WTC11 (cell line): ENCODE data around the gene CPXM2. TPM values are rescaled to one million over a fixed set of nuclear protein-coding genes. Genes with fewer than 3 reads are reported as not detected.

Source experiments
- ATAC-seq: fragments of 200-7000 bp; cut with Tn5 transposase; 2 replicates; pipeline ENCODE4 v1.10.0; 2021; ENCODE audit warnings: mild to moderate bottlenecking, moderate library complexity
- Bru-seq: library from RNA; stranded (reverse); fragments of 400-500 nt; gene quantifications from one replicate; lab custom pipeline; 2021; lab: Mats Ljungman, UMichigan
- CTCF ChIA-PET: fragments of 300-600 bp; sonication (Branson Sonifier 250); formaldehyde crosslinking; loops from one replicate; lab custom pipeline; 2021; ENCODE audit warnings: antibody characterized with exemption; lab: Charles Lee
- POLR2A ChIA-PET: fragments of 350-600 bp; sonication (Branson Sonifier 250); formaldehyde crosslinking; loops from one replicate; lab custom pipeline; 2021; ENCODE audit warnings: antibody characterized with exemption; lab: Charles Lee
- DNase-seq: peaks from one replicate; pipeline ENCODE4 v3.0.0; 2021; ENCODE audit warnings: low spot score
- H3K27ac Mint-ChIP-seq: 2 replicates; pipeline ENCODE4 v1.8.0; 2021; ENCODE audit warnings: mixed read lengths
- H3K27me3 Mint-ChIP-seq: 2 replicates; pipeline ENCODE4 v1.8.0; 2021; ENCODE audit warnings: low read depth, mild to moderate bottlenecking, moderate library complexity, mixed read lengths
- H3K36me3 Mint-ChIP-seq: 2 replicates; pipeline ENCODE4 v1.8.0; 2021; ENCODE audit warnings: mixed read lengths
- H3K4me1 Mint-ChIP-seq: 2 replicates; pipeline ENCODE4 v1.8.0; 2022; ENCODE audit warnings: mixed read lengths
- H3K4me3 Mint-ChIP-seq: 2 replicates; pipeline ENCODE4 v1.8.0; 2021; ENCODE audit warnings: mild to moderate bottlenecking, moderate library complexity, mixed read lengths
- H3K9me3 Mint-ChIP-seq: 2 replicates; pipeline ENCODE4 v1.8.0; 2021; ENCODE audit warnings: mixed read lengths
- ELF4 ChIP-seq: sonication (generic); formaldehyde crosslinking; IDR thresholded peaks from 2 replicates; pipeline ENCODE4 v1.8.1; 2022; ENCODE audit warnings: low read depth, mild to moderate bottlenecking, moderate library complexity, missing genetic modification reagents
- EMX1 ChIP-seq: fragments of 250-450 bp; sonication (Bioruptor Pico); IDR thresholded peaks from 2 replicates; pipeline ENCODE4 v1.8.0; 2021; ENCODE audit warnings: mild to moderate bottlenecking
- HMGXB4 ChIP-seq: sonication (generic); formaldehyde crosslinking; IDR thresholded peaks from 2 replicates; pipeline ENCODE4 v1.8.1; 2023; ENCODE audit warnings: mild to moderate bottlenecking, moderate library complexity, missing genetic modification reagents
- MYBL2 ChIP-seq: sonication (generic); formaldehyde crosslinking; IDR thresholded peaks from 2 replicates; pipeline ENCODE4 v1.8.1; 2023; ENCODE audit warnings: mild to moderate bottlenecking, moderate library complexity, missing genetic modification reagents
- NFATC4 ChIP-seq: fragments of 250-450 bp; sonication (Bioruptor Pico); IDR thresholded peaks from 2 replicates; pipeline ENCODE4 v1.9.0; 2021; ENCODE audit warnings: mild to moderate bottlenecking
- NFE2L1 ChIP-seq: sonication (generic); formaldehyde crosslinking; IDR thresholded peaks from 2 replicates; pipeline ENCODE4 v1.8.1; 2023; ENCODE audit warnings: missing genetic modification reagents
- NR3C1 ChIP-seq: sonication (generic); formaldehyde crosslinking; conservative IDR thresholded peaks from 2 replicates; pipeline ENCODE4 v1.8.1; 2023; ENCODE audit warnings: low read depth, mild to moderate bottlenecking, missing genetic modification reagents
- PRRX2 ChIP-seq: fragments of 250-450 bp; sonication (Bioruptor Pico); IDR thresholded peaks from 2 replicates; pipeline ENCODE4 v1.8.0; 2021; ENCODE audit warnings: mild to moderate bottlenecking
- RORB ChIP-seq: fragments of 250-450 bp; sonication (Bioruptor Pico); IDR thresholded peaks from 2 replicates; pipeline ENCODE4 v1.9.0; 2021; ENCODE audit warnings: mild to moderate bottlenecking
- ZNF121 ChIP-seq: sonication (generic); formaldehyde crosslinking; IDR thresholded peaks from 2 replicates; pipeline ENCODE4 v1.8.0; 2023; ENCODE audit warnings: missing genetic modification reagents
- ZNF219 ChIP-seq: sonication (generic); formaldehyde crosslinking; IDR thresholded peaks from 2 replicates; pipeline ENCODE4 v1.8.0; 2023; ENCODE audit warnings: missing genetic modification reagents, mild to moderate bottlenecking, borderline replicate concordance
- ZNF423 ChIP-seq: fragments of 250-450 bp; sonication (Bioruptor Pico); IDR thresholded peaks from 2 replicates; pipeline ENCODE4 v2.1.2; 2022; ENCODE audit warnings: mild to moderate bottlenecking, moderate library complexity
- long read RNA-seq, 3 experiments: library from RNA in 1 of 3; library from capped mRNA in 1 of 3; library from polyadenylated mRNA in 1 of 3; unstranded in 2 of 3; stranded (forward) in 1 of 3; transcript quantifications; one replicate each; pipeline ENCODE4 v2.0.0, GENCODE V29; 2021
- total RNA-seq: library from RNA; stranded (reverse); gene quantifications from 3 replicates; pipeline ENCODE4 v1.2.3, GENCODE V29; 2021
- TF ChIP-seq, protein P1 (sequence below): sonication (generic); formaldehyde crosslinking; IDR thresholded peaks from 2 replicates; pipeline ENCODE4 v1.8.1; 2023; ENCODE audit warnings: mild to moderate bottlenecking, missing genetic modification reagents, moderate library complexity
- TF ChIP-seq, protein P2 (sequence below): sonication (generic); formaldehyde crosslinking; IDR thresholded peaks from 2 replicates; pipeline ENCODE4 v1.8.1; 2023; ENCODE audit warnings: mild to moderate bottlenecking, missing genetic modification reagents
- TF ChIP-seq, protein P3 (sequence below): sonication (generic); formaldehyde crosslinking; IDR thresholded peaks from 2 replicates; pipeline ENCODE4 v1.8.0; 2023; ENCODE audit warnings: missing genetic modification reagents
- TF ChIP-seq, protein P4 (sequence below): sonication (generic); formaldehyde crosslinking; IDR thresholded peaks from 2 replicates; pipeline ENCODE4 v1.8.0; 2022; ENCODE audit warnings: mild to moderate bottlenecking, missing genetic modification reagents
- TF ChIP-seq, protein P5 (sequence below): sonication (generic); formaldehyde crosslinking; IDR thresholded peaks from 2 replicates; pipeline ENCODE4 v1.8.0; 2022; ENCODE audit warnings: mild to moderate bottlenecking, missing genetic modification reagents

Gene CPXM2
- total RNA-seq (3.4 to 4.8 TPM (median 4.7 TPM) in 3 replicates), Bru-seq, nascent RNA (percentile 38 among the genes with signal in this experiment)
- long read RNA-seq, experiment 1, transcript CPXM2-201 (14 exons, 3,554 nt) = major isoform, 7 of 16 reads
- long read RNA-seq, experiment 1, partial matches to known transcripts = 2 of 16 reads
- long read RNA-seq, experiment 1, other reads (novel, unspliced or antisense) = 7 of 16 reads
- long read RNA-seq, experiment 2, partial matches to known transcripts = 0 of 8 reads
- long read RNA-seq, experiment 2, other reads (novel, unspliced or antisense) = 6 of 8 reads
- long read RNA-seq, experiment 3, partial matches to known transcripts = 1 of 1 reads
- long read RNA-seq, experiment 3, other reads (novel, unspliced or antisense) = 0 of 1 reads

DNA sequence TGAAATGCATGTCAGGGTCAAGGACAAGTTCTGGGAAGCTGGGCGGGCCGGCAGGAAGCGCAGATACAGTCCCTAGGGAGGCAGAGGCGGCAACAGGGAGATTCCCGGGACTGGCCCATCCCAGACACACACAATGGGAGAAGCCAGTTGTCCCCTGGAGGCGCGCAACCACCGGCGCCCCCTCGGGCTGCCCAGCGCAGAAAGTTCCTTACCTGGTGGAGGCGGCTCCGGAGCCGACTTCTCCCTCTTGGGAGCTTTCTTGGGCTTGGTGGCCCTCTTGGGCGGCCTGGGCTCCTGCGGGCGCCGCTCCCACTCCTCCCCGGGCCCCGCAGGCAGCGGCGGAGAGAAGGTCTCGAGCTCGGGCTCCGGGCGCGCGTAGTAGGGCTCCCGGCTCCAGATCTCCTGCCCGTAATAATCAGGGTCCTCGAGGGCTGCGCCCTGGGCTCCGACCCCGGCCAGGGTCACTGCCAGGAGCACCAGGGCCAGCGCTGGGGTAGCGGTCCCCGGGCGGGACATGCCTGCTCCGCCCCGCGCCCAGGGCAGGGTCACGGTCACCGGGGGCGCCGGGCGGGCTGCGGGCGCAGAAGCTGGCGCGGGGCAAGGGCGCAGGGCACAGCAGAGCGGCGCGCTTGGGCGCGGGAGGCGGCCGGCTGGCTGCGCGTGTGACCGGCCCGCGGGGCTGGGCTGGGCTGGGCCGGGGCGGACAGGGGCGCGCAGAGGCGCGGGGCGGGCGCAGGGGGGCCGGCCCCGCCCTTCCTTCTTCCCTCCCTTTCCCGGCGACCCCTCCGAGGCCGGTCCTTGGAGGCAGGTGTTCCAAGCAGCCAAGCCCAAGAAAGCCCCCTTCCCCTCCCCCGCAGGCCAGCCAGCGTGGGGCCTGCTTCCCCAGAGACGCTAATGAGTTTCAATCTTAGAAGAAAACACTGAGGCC is at the start of gene CPXM2:
CPXM2 (minus strand) TSS at position 664 of the 928 bp plus-strand sequence; CDS start at position 516, 148 bp downstream.
- peak; percentile 63 for DNase-seq
- Mint-ChIP-seq H3K4me1 (peaks cover 18% of the 10 kb centered on the region), H3K36me3 (no peaks in the 10 kb centered on the region), H3K27ac (no peak within 1 kb of the TSS), H3K4me3 (peak within 1 kb of the TSS; percentile 68), H3K9me3 (no peaks in the 10 kb centered on the region), H3K27me3 (peaks cover 29% of the 10 kb centered on the region)
- POLR2A ChIA-PET = no interaction called here
- CTCF ChIA-PET = interaction anchor here (0.8 to 1.7 kb wide), 6 partner anchors 10 to 498 kb away, joined by 3 to 5 read pairs (median 3); no protein-coding TSS in a partner anchor
- ATAC-seq = peak; percentile 80
- TF ChIP-seq NR3C1 = no peak
- peak; percentile 25; the same call in 1 of the 2 replicates for TF ChIP-seq HMGXB4 (CRISPR knock-in tag)
- peak; percentile 30; the same call in 1 of the 2 replicates for TF ChIP-seq MYBL2
- TF ChIP-seq, all 79 proteins: peak for 2

- ATAC-seq (no peak), DNase-seq (no peak)
- Mint-ChIP-seq H3K9me3 (peaks cover 16% of the 10 kb centered on the region), H3K4me3 (no peak overlapping the region), H3K4me1 (peaks cover 13% of the 10 kb centered on the region), H3K27me3 (peaks cover 5% of the 10 kb centered on the region; the same call in 1 of the 2 replicates), H3K36me3 (no peaks in the 10 kb centered on the region; the same call in 1 of the 2 replicates), H3K27ac (no peak overlapping the region)
- TF ChIP-seq, protein P1, sequence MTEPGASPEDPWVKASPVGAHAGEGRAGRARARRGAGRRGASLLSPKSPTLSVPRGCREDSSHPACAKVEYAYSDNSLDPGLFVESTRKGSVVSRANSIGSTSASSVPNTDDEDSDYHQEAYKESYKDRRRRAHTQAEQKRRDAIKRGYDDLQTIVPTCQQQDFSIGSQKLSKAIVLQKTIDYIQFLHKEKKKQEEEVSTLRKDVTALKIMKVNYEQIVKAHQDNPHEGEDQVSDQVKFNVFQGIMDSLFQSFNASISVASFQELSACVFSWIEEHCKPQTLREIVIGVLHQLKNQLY = no peak
- TF ChIP-seq NFATC4 (CRISPR knock-in tag) = no peak
- TF ChIP-seq MYBL2 = no peak
- TF ChIP-seq, protein P2, sequence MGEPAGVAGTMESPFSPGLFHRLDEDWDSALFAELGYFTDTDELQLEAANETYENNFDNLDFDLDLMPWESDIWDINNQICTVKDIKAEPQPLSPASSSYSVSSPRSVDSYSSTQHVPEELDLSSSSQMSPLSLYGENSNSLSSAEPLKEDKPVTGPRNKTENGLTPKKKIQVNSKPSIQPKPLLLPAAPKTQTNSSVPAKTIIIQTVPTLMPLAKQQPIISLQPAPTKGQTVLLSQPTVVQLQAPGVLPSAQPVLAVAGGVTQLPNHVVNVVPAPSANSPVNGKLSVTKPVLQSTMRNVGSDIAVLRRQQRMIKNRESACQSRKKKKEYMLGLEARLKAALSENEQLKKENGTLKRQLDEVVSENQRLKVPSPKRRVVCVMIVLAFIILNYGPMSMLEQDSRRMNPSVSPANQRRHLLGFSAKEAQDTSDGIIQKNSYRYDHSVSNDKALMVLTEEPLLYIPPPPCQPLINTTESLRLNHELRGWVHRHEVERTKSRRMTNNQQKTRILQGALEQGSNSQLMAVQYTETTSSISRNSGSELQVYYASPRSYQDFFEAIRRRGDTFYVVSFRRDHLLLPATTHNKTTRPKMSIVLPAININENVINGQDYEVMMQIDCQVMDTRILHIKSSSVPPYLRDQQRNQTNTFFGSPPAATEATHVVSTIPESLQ (CRISPR knock-in tag) = no peak
- TF ChIP-seq ELF4 (CRISPR knock-in tag) = no peak
- no peak for TF ChIP-seq EMX1
- TF ChIP-seq, protein P3, sequence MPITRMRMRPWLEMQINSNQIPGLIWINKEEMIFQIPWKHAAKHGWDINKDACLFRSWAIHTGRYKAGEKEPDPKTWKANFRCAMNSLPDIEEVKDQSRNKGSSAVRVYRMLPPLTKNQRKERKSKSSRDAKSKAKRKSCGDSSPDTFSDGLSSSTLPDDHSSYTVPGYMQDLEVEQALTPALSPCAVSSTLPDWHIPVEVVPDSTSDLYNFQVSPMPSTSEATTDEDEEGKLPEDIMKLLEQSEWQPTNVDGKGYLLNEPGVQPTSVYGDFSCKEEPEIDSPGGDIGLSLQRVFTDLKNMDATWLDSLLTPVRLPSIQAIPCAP = no peak
- ChIA-PET CTCF (interaction anchor here (1.2 kb wide), 1 partner anchor 173 kb away, joined by 3 read pairs; no protein-coding TSS in a partner anchor), POLR2A (no interaction called here)
Observed at GRCh38 chr10:123939591-123939990, 48.0 kb upstream of the CPXM2 start.

DNA sequence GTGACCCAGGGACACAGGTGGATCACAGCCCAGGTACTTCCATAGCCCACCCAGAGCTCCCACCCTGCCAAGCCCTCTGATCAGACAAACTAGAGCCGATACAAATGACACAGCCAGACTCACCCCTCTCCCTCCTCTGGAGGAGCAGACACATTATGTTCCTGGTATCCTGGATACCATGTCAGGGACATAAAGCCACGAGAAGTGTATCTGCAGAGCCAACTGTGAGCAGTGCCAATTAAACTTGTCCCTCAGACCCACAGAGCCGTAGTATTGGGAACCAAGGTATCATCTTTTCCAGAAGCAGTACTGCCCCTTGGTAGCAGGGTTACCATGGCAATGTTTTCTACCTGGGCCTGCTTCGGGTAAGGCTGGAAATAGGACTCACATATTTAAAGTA is 47.3 kb upstream of the CPXM2 start:
- ChIA-PET POLR2A (no interaction called here), CTCF (no interaction called here)
- H3K36me3 Mint-ChIP-seq = no peaks in the 10 kb centered on the region; the same call in 1 of the 2 replicates
- H3K27ac Mint-ChIP-seq = no peak overlapping the region
- ATAC-seq = no peak
- DNase-seq = no peak
- H3K27me3 Mint-ChIP-seq = peaks cover 5% of the 10 kb centered on the region; the same call in 1 of the 2 replicates
- peaks cover 13% of the 10 kb centered on the region for H3K4me1 Mint-ChIP-seq
- H3K9me3 Mint-ChIP-seq = peaks cover 23% of the 10 kb centered on the region
- no peak overlapping the region for H3K4me3 Mint-ChIP-seq
- no peak for TF ChIP-seq ZNF219 (CRISPR knock-in tag)
- no peak for TF ChIP-seq NFE2L1 (CRISPR knock-in tag)
- TF ChIP-seq, protein P2 (CRISPR knock-in tag) = no peak
- TF ChIP-seq EMX1 = no peak
- no peak for TF ChIP-seq PRRX2 (CRISPR knock-in tag)
- TF ChIP-seq ELF4 (CRISPR knock-in tag) = no peak
- TF ChIP-seq ZNF121 (CRISPR knock-in tag) = no peak
- TF ChIP-seq, protein P4, sequence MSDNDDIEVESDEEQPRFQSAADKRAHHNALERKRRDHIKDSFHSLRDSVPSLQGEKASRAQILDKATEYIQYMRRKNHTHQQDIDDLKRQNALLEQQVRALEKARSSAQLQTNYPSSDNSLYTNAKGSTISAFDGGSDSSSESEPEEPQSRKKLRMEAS (CRISPR knock-in tag) = no peak
- TF ChIP-seq, protein P5, sequence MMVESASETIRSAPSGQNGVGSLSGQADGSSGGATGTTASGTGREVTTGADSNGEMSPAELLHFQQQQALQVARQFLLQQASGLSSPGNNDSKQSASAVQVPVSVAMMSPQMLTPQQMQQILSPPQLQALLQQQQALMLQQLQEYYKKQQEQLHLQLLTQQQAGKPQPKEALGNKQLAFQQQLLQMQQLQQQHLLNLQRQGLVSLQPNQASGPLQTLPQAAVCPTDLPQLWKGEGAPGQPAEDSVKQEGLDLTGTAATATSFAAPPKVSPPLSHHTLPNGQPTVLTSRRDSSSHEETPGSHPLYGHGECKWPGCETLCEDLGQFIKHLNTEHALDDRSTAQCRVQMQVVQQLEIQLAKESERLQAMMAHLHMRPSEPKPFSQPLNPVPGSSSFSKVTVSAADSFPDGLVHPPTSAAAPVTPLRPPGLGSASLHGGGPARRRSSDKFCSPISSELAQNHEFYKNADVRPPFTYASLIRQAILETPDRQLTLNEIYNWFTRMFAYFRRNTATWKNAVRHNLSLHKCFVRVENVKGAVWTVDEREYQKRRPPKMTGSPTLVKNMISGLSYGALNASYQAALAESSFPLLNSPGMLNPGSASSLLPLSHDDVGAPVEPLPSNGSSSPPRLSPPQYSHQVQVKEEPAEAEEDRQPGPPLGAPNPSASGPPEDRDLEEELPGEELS (CRISPR knock-in tag) = no peak
- TF ChIP-seq ZNF423 = no peak
- TF ChIP-seq RORB (CRISPR knock-in tag) = no peak
- no peak for TF ChIP-seq NR3C1
